ENCODE data around the gene EXOC6B. TPM values are rescaled to one million over a fixed set of nuclear protein-coding genes. Genes with fewer than 3 reads are reported as not detected.

EXOC6B gene
- total and polyA plus RNA-seq, 2 of the 8 experiments (the other 6 are each of a cell fraction or from before 2014, with no cell fraction given), result 13.5 to 33.0 TPM

DNA sequence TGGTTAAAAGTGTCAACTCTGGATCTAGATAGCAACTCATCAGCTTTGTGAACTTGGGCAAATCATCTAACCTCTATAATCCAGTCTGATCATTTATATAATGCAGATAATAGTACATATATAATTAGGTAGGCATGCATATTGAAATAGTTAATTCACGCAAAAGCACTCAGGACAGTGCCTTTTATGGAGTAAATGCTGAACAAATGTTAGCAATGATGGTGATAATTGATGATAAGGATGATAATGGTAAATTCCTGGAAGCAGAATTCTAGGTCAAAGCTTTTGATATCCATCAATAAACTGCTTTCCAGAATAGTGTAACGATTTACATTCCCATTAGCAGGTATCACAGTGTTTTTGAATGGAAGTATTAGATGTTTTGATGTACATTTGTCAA lies 618.5 kb downstream of the EXOC6B start (continued):
- TF ChIP-seq, protein P1, sequence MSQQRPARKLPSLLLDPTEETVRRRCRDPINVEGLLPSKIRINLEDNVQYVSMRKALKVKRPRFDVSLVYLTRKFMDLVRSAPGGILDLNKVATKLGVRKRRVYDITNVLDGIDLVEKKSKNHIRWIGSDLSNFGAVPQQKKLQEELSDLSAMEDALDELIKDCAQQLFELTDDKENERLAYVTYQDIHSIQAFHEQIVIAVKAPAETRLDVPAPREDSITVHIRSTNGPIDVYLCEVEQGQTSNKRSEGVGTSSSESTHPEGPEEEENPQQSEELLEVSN (IDR thresholded peaks at IDR 0.05), result no peak
